Subcutaneous abdominal adipose tissue (tissue), 5 donors: ENCODE results near the gene MICU2.

Experiments
- H3K27ac ChIP-seq: one replicate; pipeline ENCODE4 v1.7.0; 2013; ENCODE audit warnings: low read depth, mild to moderate bottlenecking, inconsistent platforms, low read length, moderate library complexity
- H3K27me3 ChIP-seq, 5 donors: one replicate each; pipeline ENCODE4 v1.7.0; 2013; ENCODE audit warnings: low read length in 5 of 5, inconsistent platforms in 1 of 5; ENCODE audit not compliant: control insufficient read depth in 5 of 5, insufficient read depth in 4 of 5
- H3K36me3 ChIP-seq, 5 donors: one replicate each; pipeline ENCODE4 v1.7.0; 2013; ENCODE audit warnings: low read length in 5 of 5; ENCODE audit not compliant: control insufficient read depth in 5 of 5, insufficient read depth in 5 of 5
- H3K4me1 ChIP-seq, 5 donors: one replicate each; pipeline ENCODE4 v1.7.0; 2013; ENCODE audit warnings: low read length in 5 of 5, mild to moderate bottlenecking in 3 of 5, moderate library complexity in 1 of 5; ENCODE audit not compliant: control insufficient read depth in 5 of 5, insufficient read depth in 5 of 5
- H3K4me3 ChIP-seq, 5 donors: one replicate each; pipeline ENCODE4 v1.7.0; 2013; ENCODE audit warnings: low read length in 5 of 5, low read depth in 1 of 5
- H3K9ac ChIP-seq, 5 donors: one replicate each; pipeline ENCODE4 v1.7.0; 2013; ENCODE audit warnings: low read length in 5 of 5, mild to moderate bottlenecking in 4 of 5, moderate library complexity in 3 of 5
- H3K9me3 ChIP-seq, 5 donors: one replicate each; pipeline ENCODE4 v1.7.0; 2013; ENCODE audit warnings: low read length in 5 of 5; ENCODE audit not compliant: control insufficient read depth in 5 of 5
- donor health status: healthy.
- donor health status: healthy.
- donor health status: healthy.
- donor health status: healthy.
- donor health status: healthy.

Gene MICU2

GRCh38 chr13:21537105-21537504 lies 66.9 kb downstream of the MICU2 start:
- Histone ChIP-seq H3K27ac (no peak overlapping the region), H3K36me3 (peaks cover 0 to 10% (median 3%) of the 10 kb centered on the region in 5 donors), H3K4me3 (no peak overlapping the region), H3K9me3 (no peaks in the 10 kb centered on the region), H3K4me1 (no peaks in the 10 kb centered on the region), H3K27me3 (no peaks in the 10 kb centered on the region), H3K9ac (no peak overlapping the region)

GRCh38 chr13:21534760-21535159 lies 69.2 kb downstream of the MICU2 start:
- H3K27me3 ChIP-seq, result no peaks in the 10 kb centered on the region
- H3K27ac ChIP-seq, result no peak overlapping the region
- no peaks in the 10 kb centered on the region for H3K4me1 ChIP-seq
- peaks cover 0 to 13% (median 6%) of the 10 kb centered on the region in 5 donors for H3K36me3 ChIP-seq
- no peaks in the 10 kb centered on the region for H3K9me3 ChIP-seq
- H3K9ac ChIP-seq, result no peak overlapping the region
- H3K4me3 ChIP-seq, result no peak overlapping the region

GRCh38 chr13:21531455-21531854 lies 72.5 kb downstream of the MICU2 start:
- Histone ChIP-seq H3K9ac (no peak overlapping the region), H3K27me3 (no peaks in the 10 kb centered on the region), H3K27ac (no peak overlapping the region), H3K36me3 (peaks cover 2 to 12% (median 8%) of the 10 kb centered on the region in 5 donors), H3K4me1 (no peaks in the 10 kb centered on the region), H3K4me3 (no peak overlapping the region), H3K9me3 (no peaks in the 10 kb centered on the region)

- Histone ChIP-seq H3K4me1 (no peaks in the 10 kb centered on the region), H3K9me3 (no peaks in the 10 kb centered on the region), H3K4me3 (no peak overlapping the region), H3K9ac (no peak overlapping the region), H3K27me3 (no peaks in the 10 kb centered on the region), H3K36me3 (peaks cover 2 to 15% (median 8%) of the 10 kb centered on the region in 5 donors), H3K27ac (no peak overlapping the region)
Measured at GRCh38 chr13:21530656-21531055, 73.3 kb downstream of the MICU2 start.

- peaks cover 2 to 15% (median 8%) of the 10 kb centered on the region in 5 donors for H3K36me3 ChIP-seq
- H3K27me3 ChIP-seq, result no peaks in the 10 kb centered on the region
- no peaks in the 10 kb centered on the region for H3K4me1 ChIP-seq
- H3K9me3 ChIP-seq, result no peaks in the 10 kb centered on the region
- H3K27ac ChIP-seq, result no peak overlapping the region
- H3K4me3 ChIP-seq, result no peak overlapping the region
- no peak overlapping the region for H3K9ac ChIP-seq
Measured at GRCh38 chr13:21529146-21529893, 74.7 kb downstream of the MICU2 start.

- Histone ChIP-seq H3K4me3 (no peak overlapping the region), H3K4me1 (no peaks in the 10 kb centered on the region), H3K9me3 (no peaks in the 10 kb centered on the region), H3K9ac (no peak overlapping the region), H3K27ac (no peak overlapping the region), H3K27me3 (no peaks in the 10 kb centered on the region), H3K36me3 (peaks cover 2 to 17% (median 8%) of the 10 kb centered on the region in 5 donors)
Measured at GRCh38 chr13:21528616-21529015, 75.4 kb downstream of the MICU2 start.

GRCh38 chr13:21526707-21527540 lies 77.0 kb downstream of the MICU2 start:
- no peak overlapping the region for H3K4me3 ChIP-seq
- peaks cover 2 to 20% (median 11%) of the 10 kb centered on the region in 5 donors for H3K36me3 ChIP-seq
- no peak overlapping the region for H3K9ac ChIP-seq
- H3K9me3 ChIP-seq, result no peaks in the 10 kb centered on the region
- no peaks in the 10 kb centered on the region for H3K4me1 ChIP-seq
- no peaks in the 10 kb centered on the region for H3K27me3 ChIP-seq
- no peak overlapping the region for H3K27ac ChIP-seq

- Histone ChIP-seq H3K9me3 (no peaks in the 10 kb centered on the region), H3K4me3 (no peak overlapping the region), H3K27me3 (no peaks in the 10 kb centered on the region), H3K4me1 (no peaks in the 10 kb centered on the region), H3K27ac (no peak overlapping the region), H3K9ac (no peak overlapping the region), H3K36me3 (peaks cover 7 to 35% (median 19%) of the 10 kb centered on the region in 5 donors)
Measured at GRCh38 chr13:21522847-21523246, 81.1 kb downstream of the MICU2 start.

- Histone ChIP-seq H3K27ac (no peak overlapping the region), H3K4me1 (no peaks in the 10 kb centered on the region), H3K9me3 (no peaks in the 10 kb centered on the region), H3K36me3 (peaks cover 7 to 35% (median 19%) of the 10 kb centered on the region in 5 donors), H3K9ac (no peak overlapping the region), H3K27me3 (no peaks in the 10 kb centered on the region), H3K4me3 (no peak overlapping the region)
Measured at GRCh38 chr13:21522130-21522529, 81.8 kb downstream of the MICU2 start.

GRCh38 chr13:21518617-21519144 lies 85.3 kb downstream of the MICU2 start:
- Histone ChIP-seq H3K4me3 (no peak overlapping the region), H3K4me1 (no peaks in the 10 kb centered on the region), H3K27me3 (no peaks in the 10 kb centered on the region), H3K36me3 (peaks cover 10 to 33% (median 21%) of the 10 kb centered on the region in 5 donors), H3K27ac (no peak overlapping the region), H3K9me3 (no peaks in the 10 kb centered on the region), H3K9ac (no peak overlapping the region)
